GM19025 (cell line): ENCODE measurements around the gene IFI44L.

Experiments
- ATAC-seq: cut with Tn5 transposase; IDR thresholded peaks from one replicate; pipeline ENCODE4 v1.9.1; 2021; ENCODE audit warnings: mild to moderate bottlenecking, low read depth, moderate library complexity; ENCODE audit not compliant: unreplicated experiment

The IFI44L gene

GRCh38 chr1:78683079-78683478, 62.8 kb downstream of the IFI44L start:
- no peak for ATAC-seq

- no peak for ATAC-seq
Observed at GRCh38 chr1:78687315-78687714, 67.1 kb downstream of the IFI44L start.

- ATAC-seq, result no peak
Observed at GRCh38 chr1:78687914-78688313, 67.7 kb downstream of the IFI44L start.

GRCh38 chr1:78688697-78689096, 68.4 kb downstream of the IFI44L start:
- no peak for ATAC-seq

- ATAC-seq, result no peak
Observed at GRCh38 chr1:78690516-78690915, 70.3 kb downstream of the IFI44L start.

GRCh38 chr1:78691995-78692747, 71.9 kb downstream of the IFI44L start:
- no peak for ATAC-seq
